Uterus (tissue), 4 donors: ENCODE results near the gene RTKN. TPM values are rescaled to one million over a fixed set of nuclear protein-coding genes. Genes with fewer than 3 reads are reported as not detected.
A peak's percentile ranks its signal among the peaks of the same experiment; 100 is the strongest.

Experiments
- DNase-seq, 2 donors: peaks; one replicate each; pipeline ENCODE4 v3.0.0-alpha.2; 2019 to 2020
- H3K27ac ChIP-seq, 2 donors: fragments of 200-600 bp; sonication (generic); 1 replicate in 1 of 2; 2 replicates in 1 of 2; pipeline ENCODE4 v1.5.1; 2016 to 2018
- H3K27me3 ChIP-seq, 2 donors: fragments of 200-600 bp; sonication (generic); one replicate each; pipeline ENCODE4 v1.5.1; 2018 to 2019; ENCODE audit warnings: control low read depth in 1 of 2
- H3K36me3 ChIP-seq, 2 donors: fragments of 200-600 bp; sonication (generic); one replicate each; pipeline ENCODE4 v1.5.1; 2019; ENCODE audit warnings: control low read depth in 1 of 2
- H3K4me1 ChIP-seq, 2 donors: fragments of 200-600 bp; sonication (generic); one replicate each; pipeline ENCODE4 v1.5.1; 2018 to 2019; ENCODE audit warnings: control low read depth in 1 of 2
- H3K4me3 ChIP-seq, 2 donors: fragments of 200-600 bp; sonication (generic); 1 replicate in 1 of 2; 2 replicates in 1 of 2; pipeline ENCODE4 v1.5.1; 2018 to 2019; ENCODE audit warnings: mild to moderate bottlenecking in 1 of 2
- H3K9me3 ChIP-seq, 2 donors: fragments of 200-600 bp; sonication (generic); one replicate each; pipeline ENCODE4 v1.5.1; 2019; ENCODE audit warnings: control low read depth in 1 of 2
- POLR2A ChIP-seq, 2 donors: fragments of 450-650 bp; IDR thresholded peaks; one replicate each; pipeline ENCODE4 v1.6.1; 2016; ENCODE audit warnings: antibody characterized with exemption in 2 of 2, mild to moderate bottlenecking in 1 of 2, moderate library complexity in 1 of 2
- intact Hi-C: fragments of 100-400 bp; cut with DNase I; formaldehyde crosslinking; loops from one replicate; pipeline ENCODE4 v1.15.1; 2023; ENCODE audit warnings: low total_unique reads
- total RNA-seq, 4 donors: library from RNA; depleted of rRNA in 3 of 4; stranded (reverse); fragments of >200 nt in 3 of 4; gene quantifications; one replicate each; pipeline versions ENCODE4 v1.1.0 to v1.2.4, GENCODE V29; 2014 to 2023
- TF ChIP-seq, protein P1 (sequence below), 4 experiments: fragments of 200-600 bp in 2 of 4; fragments of 450-650 bp in 2 of 4; sonication (generic) in 2 of 4; IDR thresholded peaks; one replicate each; pipeline ENCODE4 v1.5.1; 2016 to 2019; ENCODE audit warnings: antibody characterized with exemption in 4 of 4, mild to moderate bottlenecking in 2 of 4, moderate library complexity in 1 of 4
- donor health status: DM: yes; HTN: yes; CAD: no.

The RTKN gene
- total RNA-seq, 4 donors from 2014 or later = 9.8 to 36.3 (median 12.0) TPM

- TF ChIP-seq, protein P1, sequence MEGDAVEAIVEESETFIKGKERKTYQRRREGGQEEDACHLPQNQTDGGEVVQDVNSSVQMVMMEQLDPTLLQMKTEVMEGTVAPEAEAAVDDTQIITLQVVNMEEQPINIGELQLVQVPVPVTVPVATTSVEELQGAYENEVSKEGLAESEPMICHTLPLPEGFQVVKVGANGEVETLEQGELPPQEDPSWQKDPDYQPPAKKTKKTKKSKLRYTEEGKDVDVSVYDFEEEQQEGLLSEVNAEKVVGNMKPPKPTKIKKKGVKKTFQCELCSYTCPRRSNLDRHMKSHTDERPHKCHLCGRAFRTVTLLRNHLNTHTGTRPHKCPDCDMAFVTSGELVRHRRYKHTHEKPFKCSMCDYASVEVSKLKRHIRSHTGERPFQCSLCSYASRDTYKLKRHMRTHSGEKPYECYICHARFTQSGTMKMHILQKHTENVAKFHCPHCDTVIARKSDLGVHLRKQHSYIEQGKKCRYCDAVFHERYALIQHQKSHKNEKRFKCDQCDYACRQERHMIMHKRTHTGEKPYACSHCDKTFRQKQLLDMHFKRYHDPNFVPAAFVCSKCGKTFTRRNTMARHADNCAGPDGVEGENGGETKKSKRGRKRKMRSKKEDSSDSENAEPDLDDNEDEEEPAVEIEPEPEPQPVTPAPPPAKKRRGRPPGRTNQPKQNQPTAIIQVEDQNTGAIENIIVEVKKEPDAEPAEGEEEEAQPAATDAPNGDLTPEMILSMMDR (IDR thresholded peaks at IDR 0.05) = no peak
- TF ChIP-seq POLR2A (IDR thresholded peaks at IDR 0.05) = no peak
- no peaks in the 10 kb centered on the region for H3K27me3 ChIP-seq
- no peak for DNase-seq
- no peaks in the 10 kb centered on the region for H3K36me3 ChIP-seq
- H3K4me3 ChIP-seq = no peak overlapping the region
- H3K9me3 ChIP-seq = no peaks in the 10 kb centered on the region
- intact Hi-C loops = no loop called here
- H3K27ac ChIP-seq = no peak overlapping the region
- no peaks in the 10 kb centered on the region for H3K4me1 ChIP-seq
Measured at GRCh38 chr2:74396149-74396548, 45.6 kb downstream of the RTKN start.

- no peaks in the 10 kb centered on the region for H3K9me3 ChIP-seq
- peaks cover 0 to 11% of the 10 kb centered on the region in 2 donors for H3K4me1 ChIP-seq
- no peak overlapping the region for H3K4me3 ChIP-seq
- no peaks in the 10 kb centered on the region for H3K36me3 ChIP-seq
- H3K27me3 ChIP-seq = no peaks in the 10 kb centered on the region
- no peak for DNase-seq
- intact Hi-C loops = no loop called here
- H3K27ac ChIP-seq = no peak overlapping the region
- TF ChIP-seq POLR2A (IDR thresholded peaks at IDR 0.05) = no peak
- TF ChIP-seq, protein P1 (IDR thresholded peaks at IDR 0.05) = no peak
Measured at GRCh38 chr2:74393525-74393924, 48.2 kb downstream of the RTKN start.

DNA sequence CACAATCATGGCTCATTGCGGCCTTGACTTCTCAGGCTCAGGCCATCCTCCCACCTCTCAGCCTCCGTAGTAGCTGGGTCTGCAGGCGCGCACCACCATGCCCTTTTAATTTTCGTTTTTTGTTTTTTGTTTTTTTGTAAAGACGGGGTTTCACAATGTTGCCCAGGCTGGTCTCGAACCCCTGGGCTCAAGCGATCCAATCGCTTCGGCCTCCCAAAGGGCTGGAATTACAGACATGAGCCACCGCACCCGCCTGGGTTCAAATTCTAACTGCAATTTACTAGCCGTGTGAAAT lies 49.3 kb downstream of the RTKN start:
- Histone ChIP-seq H3K9me3 (no peaks in the 10 kb centered on the region), H3K4me3 (peak overlapping the region in 1 of 2 donors; percentile 91), H3K27ac (peak overlapping the region in 1 of 2 donors; percentile 92), H3K36me3 (no peaks in the 10 kb centered on the region), H3K4me1 (peaks cover 0 to 15% of the 10 kb centered on the region in 2 donors), H3K27me3 (no peaks in the 10 kb centered on the region)
- intact Hi-C loops = no loop called here
- no peak for TF ChIP-seq POLR2A (IDR thresholded peaks at IDR 0.05)
- TF ChIP-seq, protein P1 (IDR thresholded peaks at IDR 0.05) = no peak
- no peak for DNase-seq

DNA sequence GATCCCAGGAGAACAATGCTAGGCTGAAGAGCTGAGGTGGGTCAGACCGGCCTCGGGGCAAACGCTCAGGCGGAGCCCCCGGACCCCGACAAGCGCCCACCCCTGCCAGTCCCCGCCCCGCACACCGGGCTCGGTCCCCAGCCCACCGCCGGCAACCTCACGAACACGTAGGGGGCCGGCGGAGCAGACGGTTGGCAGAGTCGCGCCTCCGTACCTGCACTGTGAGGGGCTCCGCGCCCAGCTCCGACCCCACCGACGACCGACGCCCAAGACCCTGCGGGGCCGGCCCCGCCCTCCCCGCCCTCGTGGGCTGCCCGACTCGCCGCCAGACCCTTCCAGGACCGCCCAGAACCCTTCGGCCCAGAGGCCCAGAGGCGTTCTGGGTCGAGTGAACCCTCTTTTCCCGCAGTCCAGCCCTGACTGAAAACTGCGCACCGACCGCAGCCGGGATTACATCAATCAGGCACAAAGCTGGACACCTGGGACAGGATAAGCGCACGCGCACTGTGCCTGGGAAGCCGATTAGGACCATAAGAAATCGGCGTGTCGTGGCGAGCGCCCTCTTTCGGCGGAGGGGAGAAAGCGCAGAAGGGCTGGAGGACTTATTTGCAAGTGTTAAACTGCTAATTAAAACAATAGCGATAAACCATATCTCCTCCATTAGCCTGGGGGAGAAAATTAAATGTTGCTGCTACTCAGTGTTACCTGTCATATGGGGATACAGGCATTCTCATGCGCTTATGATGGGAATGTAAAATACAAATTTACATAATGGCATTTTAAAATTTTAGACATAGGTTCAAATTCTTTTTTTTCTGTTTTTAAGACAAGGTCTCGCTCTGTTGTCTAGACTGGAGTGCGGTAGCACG lies 49.9 kb downstream of the RTKN start:
- H3K27ac ChIP-seq = peak overlapping the region; percentile 92 to 94
- no peaks in the 10 kb centered on the region for H3K36me3 ChIP-seq
- peak; percentile 91 to 93 for DNase-seq
- H3K4me1 ChIP-seq = peaks cover 0 to 15% of the 10 kb centered on the region in 2 donors
- no peaks in the 10 kb centered on the region for H3K9me3 ChIP-seq
- TF ChIP-seq, protein P1 (IDR thresholded peaks at IDR 0.05) = peak; percentile 91 to 99 (median 96)
- peak; percentile 44 to 48 for TF ChIP-seq POLR2A (IDR thresholded peaks at IDR 0.05)
- peak overlapping the region; percentile 83 to 91 for H3K4me3 ChIP-seq
- no peaks in the 10 kb centered on the region for H3K27me3 ChIP-seq
- intact Hi-C loops = no loop called here

DNA sequence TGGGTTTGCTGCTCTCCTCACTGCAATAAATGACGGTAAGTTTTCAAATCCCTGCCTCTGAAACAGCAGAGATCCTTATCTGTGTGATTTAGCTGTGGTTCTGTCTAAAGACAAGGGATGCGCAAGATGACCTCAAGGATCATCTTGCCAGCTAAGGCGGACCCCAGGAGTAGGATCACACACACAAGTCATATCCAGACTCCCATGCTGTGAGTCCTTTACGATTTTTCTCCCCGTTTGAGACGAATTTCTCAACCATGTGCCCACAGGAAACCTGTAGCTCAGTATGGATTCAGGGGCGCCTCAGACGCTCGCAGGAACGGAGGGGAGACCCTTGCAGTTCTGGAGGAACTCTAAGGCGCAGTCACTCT lies 50.5 kb downstream of the RTKN start:
- TF ChIP-seq, protein P1 (IDR thresholded peaks at IDR 0.05) = no peak
- TF ChIP-seq POLR2A (IDR thresholded peaks at IDR 0.05) = no peak
- Histone ChIP-seq H3K4me3 (peak overlapping the region; percentile 83 to 91), H3K36me3 (no peaks in the 10 kb centered on the region), H3K4me1 (peaks cover 0 to 15% of the 10 kb centered on the region in 2 donors), H3K27me3 (no peaks in the 10 kb centered on the region), H3K9me3 (no peaks in the 10 kb centered on the region), H3K27ac (peak overlapping the region; percentile 92 to 94)
- intact Hi-C loops = no loop called here
- DNase-seq = no peak
